Endodermal cell (in vitro differentiated cells): ENCODE data around the gene MAST2. TPM values are rescaled to one million over a fixed set of nuclear protein-coding genes. Genes with fewer than 3 reads are reported as not detected.

ENCODE experiments used
- DNase-seq: peaks from one replicate; pipeline ENCODE4 v3.0.0-alpha.2; 2017
- H3K27ac ChIP-seq: 2 replicates; pipeline ENCODE4 v1.5.1; 2013; ENCODE audit warnings: mild to moderate bottlenecking, low read depth, low read length, moderate library complexity
- H3K27me3 ChIP-seq: 2 replicates; pipeline ENCODE4 v1.6.1; 2013; ENCODE audit warnings: mild to moderate bottlenecking, low read length, moderate library complexity; ENCODE audit not compliant: insufficient read depth, control insufficient read depth, poor library complexity, severe bottlenecking
- H3K36me3 ChIP-seq: 2 replicates; pipeline ENCODE4 v1.7.0; 2013; ENCODE audit warnings: mild to moderate bottlenecking, low read length, moderate library complexity; ENCODE audit not compliant: control insufficient read depth, insufficient read depth
- H3K4me1 ChIP-seq: one replicate; pipeline ENCODE4 v1.7.0; 2013; ENCODE audit warnings: low read length; ENCODE audit not compliant: control insufficient read depth, insufficient read depth
- H3K4me3 ChIP-seq: 2 replicates; pipeline ENCODE4 v1.5.1; 2013; ENCODE audit warnings: mild to moderate bottlenecking, low read length, moderate library complexity
- H3K9ac ChIP-seq: 2 replicates; pipeline ENCODE4 v1.6.1; 2013; ENCODE audit warnings: mild to moderate bottlenecking, low read length, moderate library complexity; ENCODE audit not compliant: poor library complexity, severe bottlenecking; ENCODE audit errors: extremely low read depth
- H3K9me3 ChIP-seq: 2 replicates; pipeline ENCODE4 v1.6.1; 2013; ENCODE audit warnings: mild to moderate bottlenecking, low read length, moderate library complexity; ENCODE audit not compliant: control insufficient read depth
- H3K27ac Mint-ChIP-seq: 2 replicates; pipeline ENCODE4 v1.8.0; 2020; ENCODE audit warnings: mixed read lengths
- H3K27me3 Mint-ChIP-seq: 2 replicates; pipeline ENCODE4 v1.8.0; 2021; ENCODE audit warnings: mild to moderate bottlenecking, mixed read lengths; ENCODE audit not compliant: insufficient read depth
- H3K36me3 Mint-ChIP-seq: 2 replicates; pipeline ENCODE4 v1.8.0; 2020; ENCODE audit warnings: low read depth, mixed read lengths
- H3K4me1 Mint-ChIP-seq: 2 replicates; pipeline ENCODE4 v1.8.0; 2020; ENCODE audit warnings: mixed read lengths
- H3K4me3 Mint-ChIP-seq: 2 replicates; pipeline ENCODE4 v1.8.0; 2020; ENCODE audit warnings: mild to moderate bottlenecking, moderate library complexity, mixed read lengths
- H3K9me3 Mint-ChIP-seq: 2 replicates; pipeline ENCODE4 v1.8.0; 2020; ENCODE audit warnings: mild to moderate bottlenecking, mixed read lengths
- CTCF ChIP-seq: fragments of 200-600 bp; sonication (generic); conservative IDR thresholded peaks from 2 replicates; pipeline ENCODE4 v1.5.0; 2021; ENCODE audit warnings: antibody characterized with exemption, mild to moderate bottlenecking
- WGBS, 2 experiments: methylation state at CpG; one replicate each; pipeline versions ENCODE4 v1.1.5 to v1.1.7; 2013; ENCODE audit warnings: missing lambda C conversion rate in 2 of 2, mixed read lengths in 1 of 2; ENCODE audit not compliant: insufficient coverage in 1 of 2, insufficient read length in 1 of 2; 5-methylcytosine and 5-hydroxymethylcytosine counted together
- total RNA-seq, 2 donors: library from RNA; stranded (reverse); fragmentation: NEBNext Ultra II Directional in 1 of 2; extraction: Animal tissue kit (Norgen Biotek cat#: 25700) in 1 of 2; gene quantifications; 2 replicates in 1 of 2; 3 replicates in 1 of 2; pipeline ENCODE4 v1.2.1, GENCODE V29; 2021

MAST2 gene
- total RNA-seq, 2 donors from 2014 or later: 46.3 to 60.7 TPM

GRCh38 chr1:45989249-45989648, 185.8 kb downstream of the MAST2 start:
- Mint-ChIP-seq H3K27ac (no peak overlapping the region), H3K36me3 (peaks cover 38% of the 10 kb centered on the region), H3K4me3 (no peak overlapping the region), H3K27me3 (no peaks in the 10 kb centered on the region), H3K9me3 (peaks cover 21% of the 10 kb centered on the region), H3K4me1 (no peaks in the 10 kb centered on the region)
- H3K4me1 ChIP-seq: no peaks in the 10 kb centered on the region
- no peak for DNase-seq
- WGBS, 2 experiments: 94 to 100% methylated on average over 1 to 2 of the region's 2 CpGs
- TF ChIP-seq CTCF: no peak
- no peak overlapping the region for H3K27ac ChIP-seq
- peaks cover 5% of the 10 kb centered on the region for H3K36me3 ChIP-seq
- no peak overlapping the region for H3K9ac ChIP-seq
- no peak overlapping the region for H3K4me3 ChIP-seq
- H3K9me3 ChIP-seq: peaks cover 26% of the 10 kb centered on the region
- H3K27me3 ChIP-seq: no peaks in the 10 kb centered on the region

- H3K4me1 ChIP-seq: no peaks in the 10 kb centered on the region
- peaks cover 6% of the 10 kb centered on the region for H3K36me3 ChIP-seq
- Mint-ChIP-seq H3K27ac (no peak overlapping the region), H3K27me3 (no peaks in the 10 kb centered on the region), H3K4me3 (no peak overlapping the region), H3K9me3 (peaks cover 21% of the 10 kb centered on the region), H3K36me3 (peaks cover 26% of the 10 kb centered on the region), H3K4me1 (peaks cover 13% of the 10 kb centered on the region)
- H3K9ac ChIP-seq: no peak overlapping the region
- H3K9me3 ChIP-seq: peaks cover 26% of the 10 kb centered on the region
- H3K27me3 ChIP-seq: no peaks in the 10 kb centered on the region
- no peak overlapping the region for H3K4me3 ChIP-seq
- TF ChIP-seq CTCF: no peak
- WGBS, 2 experiments: 92 to 94% methylated on average over 6 of the region's 6 CpGs
- peak; percentile 64 for DNase-seq
- no peak overlapping the region for H3K27ac ChIP-seq
Observed at GRCh38 chr1:45994423-45994822, 191.0 kb downstream of the MAST2 start.

- WGBS, 2 experiments: 89 to 94% methylated on average over 6 to 8 of the region's 8 CpGs
- Mint-ChIP-seq H3K9me3 (peaks cover 18% of the 10 kb centered on the region), H3K27ac (no peak overlapping the region), H3K27me3 (no peaks in the 10 kb centered on the region), H3K4me1 (peaks cover 13% of the 10 kb centered on the region), H3K36me3 (peaks cover 30% of the 10 kb centered on the region), H3K4me3 (no peak overlapping the region)
- no peak for TF ChIP-seq CTCF
- Histone ChIP-seq H3K4me1 (no peaks in the 10 kb centered on the region), H3K9ac (no peak overlapping the region), H3K27me3 (no peaks in the 10 kb centered on the region), H3K4me3 (no peak overlapping the region), H3K9me3 (peaks cover 20% of the 10 kb centered on the region), H3K36me3 (peaks cover 12% of the 10 kb centered on the region), H3K27ac (no peak overlapping the region)
- no peak for DNase-seq
Observed at GRCh38 chr1:45995298-45995697, 191.9 kb downstream of the MAST2 start.
